GM21447 (cell line): ENCODE data around the gene SKI.

Experiments used
- ATAC-seq: cut with Tn5 transposase; IDR thresholded peaks from one replicate; pipeline ENCODE4 v1.9.1; 2021; ENCODE audit not compliant: unreplicated experiment

SKI gene

DNA sequence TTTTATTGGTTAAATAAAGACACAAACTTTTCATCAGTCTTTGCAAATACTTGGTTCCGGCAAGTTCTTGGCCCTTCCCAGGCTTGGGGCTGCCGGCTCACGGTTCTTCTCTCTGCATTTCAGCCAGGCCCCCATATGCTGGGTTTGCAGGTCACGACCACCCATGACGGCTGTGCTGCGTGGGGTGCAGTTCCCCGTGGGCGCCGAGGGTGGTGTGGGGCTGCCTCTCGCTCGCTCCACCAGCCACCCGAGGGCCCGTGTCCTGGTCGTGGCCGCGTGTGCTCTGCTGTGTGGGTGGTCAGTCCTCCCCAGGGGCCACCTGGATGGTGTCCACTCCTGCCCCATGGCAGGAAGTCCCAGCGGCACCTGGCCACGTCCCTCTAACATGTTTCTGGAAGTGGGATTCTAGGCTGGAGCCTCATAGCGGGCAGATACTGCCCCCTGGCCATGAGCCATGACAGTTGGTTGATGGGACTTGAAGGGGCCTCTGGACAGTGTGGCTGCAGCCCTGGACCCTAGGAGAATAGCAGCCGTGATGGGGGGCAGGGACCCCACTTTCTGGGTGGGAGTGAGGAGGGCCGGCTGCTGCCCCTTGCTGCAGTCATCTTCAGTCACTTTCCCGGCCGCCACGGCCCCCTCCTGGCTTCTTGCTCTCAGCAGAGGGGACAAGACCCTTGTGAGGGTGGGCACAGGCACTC, 46.3 kb downstream of the SKI start:
- ATAC-seq, result no peak

DNA sequence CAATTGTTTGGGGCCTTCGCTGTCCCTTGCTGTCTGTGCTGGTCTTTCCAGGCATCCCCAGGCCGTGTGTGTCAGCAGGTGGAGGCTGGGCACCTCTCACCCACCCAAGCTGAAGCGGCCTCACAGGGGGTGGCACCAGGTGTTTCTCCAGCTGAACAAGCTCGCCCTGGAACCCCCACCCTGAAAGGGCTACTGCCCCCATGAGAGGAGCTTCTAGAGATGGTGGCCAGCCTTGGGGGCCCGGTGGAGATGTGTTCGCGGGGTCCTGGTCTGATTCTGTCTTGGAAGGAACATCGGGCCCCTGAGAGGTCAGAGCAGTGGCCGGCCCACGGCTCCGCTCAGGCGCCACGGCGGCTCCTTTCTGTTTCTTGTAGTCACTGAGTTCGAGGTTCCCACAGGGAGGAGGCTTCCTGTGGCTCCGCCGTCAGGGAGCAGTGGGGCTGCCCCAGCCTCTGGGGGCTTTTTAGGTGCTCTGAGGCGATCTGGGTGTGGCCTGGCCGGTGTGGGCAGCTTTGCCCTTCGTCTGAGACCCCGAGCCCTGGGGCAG, 46.9 kb downstream of the SKI start:
- no peak for ATAC-seq

DNA sequence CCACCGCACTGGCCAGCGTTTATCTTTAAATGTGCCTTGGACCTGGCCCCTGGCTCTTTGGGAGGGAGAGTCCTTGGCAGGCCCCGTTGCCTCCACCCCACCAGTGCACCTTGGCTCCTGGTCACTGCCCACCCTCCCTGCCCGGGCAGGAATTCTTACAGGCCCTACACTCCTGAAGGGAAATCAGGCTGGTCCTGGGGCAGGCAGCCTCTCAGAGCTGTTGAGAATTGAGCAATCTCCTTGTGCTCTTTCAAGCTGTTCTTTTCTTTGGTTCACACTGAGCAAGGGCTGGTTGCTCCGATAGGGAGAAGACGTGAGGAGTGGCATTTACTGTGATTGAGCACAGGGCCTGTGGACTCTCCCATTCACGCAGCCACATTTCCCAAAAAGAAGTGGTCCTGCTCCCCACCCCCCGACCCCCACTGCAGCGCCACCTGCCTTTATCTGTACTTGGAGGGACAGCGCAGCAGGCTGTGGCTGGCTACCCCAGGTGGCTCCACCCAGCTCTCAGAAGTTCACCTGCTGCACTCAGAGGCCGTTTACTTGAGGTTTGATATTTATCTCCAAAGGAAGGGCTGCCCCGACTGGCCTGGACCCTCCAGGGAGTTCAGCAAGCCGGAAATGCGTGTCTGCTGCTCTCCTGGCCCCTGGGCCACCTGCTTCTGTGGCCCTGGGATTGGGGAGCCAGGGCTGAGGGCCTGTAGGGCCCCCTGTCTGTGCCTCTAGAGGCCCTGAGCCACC, 47.8 kb downstream of the SKI start:
- no peak for ATAC-seq

DNA sequence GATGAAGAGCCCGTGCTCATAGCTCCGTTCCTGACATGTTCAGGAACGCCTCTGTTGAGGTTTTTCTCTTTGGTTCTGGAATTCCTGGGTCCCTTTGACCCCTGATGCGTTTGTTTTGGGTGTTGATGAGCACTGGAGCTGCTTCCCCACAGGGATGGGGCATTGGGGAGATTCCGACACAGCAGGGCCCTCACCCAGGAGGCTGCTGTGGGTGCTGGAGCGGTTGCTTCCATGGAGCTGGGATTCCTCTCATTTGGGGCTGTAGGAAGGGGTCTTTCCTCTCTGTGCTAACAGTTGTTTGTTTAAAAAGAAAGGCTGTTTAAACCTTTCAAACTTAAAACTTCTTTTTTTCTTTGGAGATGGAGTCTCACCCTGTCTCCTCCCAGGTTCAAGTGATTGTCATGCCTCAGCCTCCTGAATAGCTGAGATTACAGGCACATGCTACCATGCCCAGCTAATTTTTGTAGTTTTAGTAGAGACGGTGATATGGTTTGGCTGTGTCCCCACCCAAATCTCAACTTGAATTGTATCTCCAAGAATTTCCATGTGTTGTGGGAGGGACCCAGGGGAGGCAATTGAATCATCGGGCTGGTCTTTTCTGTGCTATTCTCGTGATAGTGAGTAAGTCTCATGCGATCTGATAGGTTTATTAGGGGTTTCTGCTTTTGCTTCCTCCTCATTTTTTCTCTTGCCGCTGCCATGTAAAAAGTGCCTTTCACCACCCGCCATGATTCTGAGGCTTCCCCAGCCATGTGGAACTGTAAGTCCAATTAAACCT, 48.9 kb downstream of the SKI start:
- ATAC-seq, result no peak

DNA sequence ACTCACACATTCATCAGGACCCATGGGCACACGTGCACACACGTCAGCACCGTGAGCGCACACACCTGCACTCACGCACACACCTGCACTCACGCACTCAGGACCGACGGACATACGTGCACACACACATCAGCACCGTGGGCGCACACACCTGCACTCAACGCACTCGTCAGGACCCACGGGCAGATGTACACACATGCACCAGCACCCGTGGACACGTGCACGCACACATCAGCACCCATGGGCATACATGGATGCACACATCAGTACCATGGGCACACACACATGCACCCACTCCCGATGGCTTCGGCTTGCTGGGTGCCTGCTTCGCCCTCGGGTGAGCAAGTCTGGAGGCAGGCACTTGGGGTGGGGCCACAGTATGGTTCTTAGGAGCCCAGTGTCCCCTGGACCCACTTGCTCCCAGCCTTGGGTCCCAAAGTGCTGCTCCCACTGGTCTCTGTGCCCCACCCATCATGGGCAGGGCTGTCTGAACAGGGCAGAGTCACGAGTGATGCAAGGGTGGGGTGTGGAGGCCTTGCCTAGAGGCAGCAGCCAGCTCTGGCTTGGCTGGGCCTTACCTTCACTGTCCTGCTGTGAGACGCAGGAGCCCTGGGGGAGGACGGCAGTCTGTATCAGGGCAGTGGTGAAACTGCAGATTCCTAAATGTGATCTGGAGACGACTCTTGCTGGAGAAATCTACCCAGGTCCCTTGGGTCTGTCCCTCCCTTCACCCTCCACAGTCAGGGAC, 49.8 kb downstream of the SKI start:
- no peak for ATAC-seq

- ATAC-seq, result no peak
Measured at GRCh38 chr1:2278591-2279209, 50.6 kb downstream of the SKI start.

DNA sequence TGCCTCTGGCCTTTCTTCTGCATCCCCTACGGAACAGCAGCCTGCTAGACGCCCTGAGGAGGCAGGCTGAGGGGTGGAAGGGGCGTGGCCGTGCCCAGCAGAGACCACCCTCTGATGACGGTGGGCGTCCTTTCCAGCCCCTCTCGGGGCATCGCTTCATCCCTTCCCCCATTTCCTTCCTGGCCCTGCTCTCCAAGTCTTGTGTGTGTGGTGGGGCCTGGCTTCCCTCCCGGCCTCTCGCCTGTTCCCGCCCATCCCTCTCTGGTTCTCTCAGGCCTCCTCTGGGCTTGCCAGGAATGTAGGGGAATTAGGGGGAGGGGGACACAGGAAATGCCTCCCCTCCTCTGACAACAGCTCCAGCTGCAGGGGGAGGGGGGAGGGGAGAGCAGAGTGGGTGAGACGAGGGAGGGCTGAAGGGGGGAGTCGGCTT, 51.1 kb downstream of the SKI start:
- ATAC-seq, result no peak

- ATAC-seq, result no peak
Measured at GRCh38 chr1:2279817-2280216, 51.7 kb downstream of the SKI start.

DNA sequence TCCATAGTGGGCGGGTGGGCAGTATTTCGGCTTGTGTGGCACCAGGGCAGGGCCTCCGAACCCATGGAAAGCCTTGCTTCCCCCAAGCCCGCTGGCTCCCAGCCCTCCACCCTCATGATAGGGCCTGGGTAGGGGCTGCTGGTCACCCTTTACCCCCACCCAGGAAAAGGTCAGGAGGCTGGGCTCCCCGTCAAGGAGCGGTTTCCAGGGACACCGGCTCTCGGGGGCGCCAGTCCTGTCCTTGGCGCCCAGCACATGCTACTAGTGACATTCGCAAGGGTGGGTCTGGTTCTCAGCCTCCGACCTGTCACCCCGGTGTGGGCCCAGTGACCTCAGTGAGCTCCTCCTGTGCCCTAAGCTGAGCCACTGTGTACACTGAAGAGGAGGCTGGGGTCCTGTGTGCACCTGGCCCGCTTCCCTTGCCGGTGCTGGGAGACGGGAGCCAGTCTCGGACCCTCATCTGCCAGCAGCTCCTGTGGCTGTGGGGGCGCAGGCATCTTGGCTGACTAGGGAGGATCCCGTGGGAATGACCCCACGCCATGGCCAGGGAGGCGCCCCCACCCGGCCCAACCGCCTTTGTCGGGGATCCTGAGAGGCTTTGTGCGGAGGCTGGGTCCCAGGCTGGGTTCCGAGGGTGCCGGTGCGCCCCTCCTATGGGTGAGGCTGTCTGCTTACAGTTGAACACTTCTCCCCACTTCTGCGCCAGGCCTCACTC, 54.6 kb downstream of the SKI start:
- no peak for ATAC-seq

GRCh38 chr1:2283371-2283990, 55.4 kb downstream of the SKI start:
- ATAC-seq, result no peak

DNA sequence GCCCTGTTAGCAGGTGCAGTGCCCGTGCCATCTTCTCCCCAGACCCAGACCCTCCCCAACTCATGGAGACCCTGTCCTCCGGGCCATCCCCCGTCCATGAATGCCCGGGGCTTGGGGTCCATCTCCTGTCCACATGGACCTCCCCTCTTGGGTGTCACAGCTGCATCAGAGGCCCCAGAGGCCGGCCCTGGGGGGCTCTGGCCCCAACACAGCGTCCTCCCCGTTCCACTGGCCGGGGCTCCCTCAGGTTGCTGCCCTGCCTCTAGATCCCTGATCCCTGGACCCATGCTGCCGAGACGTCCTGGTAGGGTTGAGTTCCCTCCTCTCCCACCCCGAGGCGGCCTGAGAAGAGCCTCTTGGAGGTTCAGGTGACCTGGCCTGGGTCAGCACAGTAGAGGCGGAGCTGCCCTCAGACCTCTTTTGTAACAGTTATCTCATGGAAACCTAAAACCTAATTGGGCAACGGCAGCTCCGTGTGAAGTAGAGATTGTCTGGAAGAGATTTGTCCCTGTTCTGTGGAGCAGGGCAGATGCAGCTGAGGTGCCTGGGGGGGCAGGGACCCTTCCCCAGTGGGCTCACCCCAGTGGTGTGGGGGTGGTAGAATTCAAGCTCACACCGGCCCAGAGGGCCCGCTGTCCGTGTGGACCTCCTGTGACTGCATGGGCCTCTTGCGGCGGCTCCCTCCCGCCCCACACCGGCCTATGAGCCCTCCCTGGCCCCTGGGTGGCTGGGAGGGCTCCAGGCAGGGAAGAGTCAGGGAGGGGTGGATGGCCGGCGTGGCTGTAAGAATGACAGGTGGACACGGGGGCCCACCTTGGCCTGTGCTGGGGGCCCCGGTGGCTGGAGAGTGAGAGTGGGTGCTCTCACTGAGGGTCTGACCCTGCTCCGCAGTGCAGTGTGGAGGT, 56.1 kb downstream of the SKI start:
- ATAC-seq, result no peak

GRCh38 chr1:2284932-2285331, 56.8 kb downstream of the SKI start:
- no peak for ATAC-seq

DNA sequence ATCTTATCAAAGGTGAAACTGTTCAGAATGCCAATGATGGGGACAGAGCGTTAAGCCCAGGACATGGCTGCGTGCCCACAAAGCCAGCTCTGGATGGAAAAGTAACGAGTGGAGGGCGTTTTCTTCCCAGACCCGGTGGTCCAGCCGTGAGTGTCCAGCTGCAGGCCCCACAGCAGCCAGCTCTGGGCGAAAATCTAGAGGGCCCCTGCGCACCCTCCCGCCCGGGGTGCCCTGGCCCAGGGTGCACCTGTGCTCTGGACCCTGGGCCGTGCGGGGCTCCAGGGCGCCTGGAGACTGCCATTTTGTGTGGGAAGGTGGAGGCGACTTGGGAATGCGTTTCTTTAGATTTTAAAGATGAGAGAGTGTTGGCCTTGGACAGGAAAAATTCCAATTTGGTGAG, 58.8 kb downstream of the SKI start:
- no peak for ATAC-seq

GRCh38 chr1:2287649-2288048, 59.5 kb downstream of the SKI start:
- ATAC-seq, result no peak

- ATAC-seq, result no peak
Measured at GRCh38 chr1:2288311-2288710, 60.2 kb downstream of the SKI start.

GRCh38 chr1:2288816-2289536, 60.9 kb downstream of the SKI start:
- ATAC-seq, result no peak

DNA sequence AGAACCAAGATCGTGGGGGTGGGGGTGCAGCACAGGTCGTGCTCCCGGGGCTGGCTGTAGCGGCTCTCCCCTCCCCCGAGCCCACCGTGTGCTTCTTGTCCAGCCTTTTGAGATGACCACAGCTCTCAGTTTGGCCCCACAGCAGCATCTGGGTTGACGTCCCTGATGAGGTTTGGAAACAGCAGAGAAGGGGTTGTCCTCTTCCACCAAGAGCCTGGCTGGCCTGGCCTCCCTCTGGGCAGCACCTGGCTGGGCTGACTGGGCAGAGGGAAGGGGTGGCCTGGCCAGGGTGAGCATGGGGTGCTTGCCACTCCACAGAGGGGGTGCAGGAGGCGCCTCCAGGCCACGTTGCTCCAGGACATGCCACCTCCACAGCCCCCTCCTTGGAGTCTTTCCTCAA, 61.5 kb downstream of the SKI start:
- no peak for ATAC-seq

- ATAC-seq, result peak; percentile 4
Measured at GRCh38 chr1:2290171-2290578, 62.1 kb downstream of the SKI start.
